PC-9 (cell line): Measurements from ENCODE around the gene LCN12.

Source experiments
- CTCF ChIP-seq: fragments of 200-600 bp; sonication (generic); conservative IDR thresholded peaks from 2 replicates; pipeline ENCODE4 v1.6.1; 2017; ENCODE audit warnings: mixed run types, antibody characterized with exemption, mild to moderate bottlenecking, moderate library complexity
- EZH2 ChIP-seq: fragments of 200-600 bp; sonication (generic); IDR thresholded peaks from 2 replicates; pipeline ENCODE4 v1.8.0; 2017; ENCODE audit warnings: antibody characterized with exemption, low read depth

GRCh38 chr9:136968333-136969127, 16.5 kb downstream of the LCN12 start:
- no peak for TF ChIP-seq CTCF
- no peak for TF ChIP-seq EZH2
